ENCODE results near the gene LDLRAD3.

LDLRAD3 gene

GRCh38 chr11:36192425-36193289, 248.8 kb downstream of the LDLRAD3 start:
- Histone ChIP-seq H3K79me2 (ENCODE audit: insufficient read depth, low read length) (no peaks in the 10 kb centered on the region), H3K4me3 (ENCODE audit: low read depth in 1 of 2, low read length in 2 of 2) (no peak overlapping the region), H3K4me1 (ENCODE audit: insufficient read depth, low read length) (no peaks in the 10 kb centered on the region), H4K20me1 (ENCODE audit: insufficient read depth, low read length) (no peaks in the 10 kb centered on the region), H3K27ac (ENCODE audit: low read length) (no peak overlapping the region), H3K4me2 (ENCODE audit: insufficient read depth, low read length) (no peak overlapping the region), H2AFZ (ENCODE audit: low read depth, low read length) (no peak overlapping the region), H3K36me3 (ENCODE audit: insufficient read depth, low read length) (no peaks in the 10 kb centered on the region), H3K9ac (ENCODE audit: low read depth, low read length) (no peak overlapping the region), H3K9me3 (ENCODE audit: insufficient read depth, low read length, severe bottlenecking) (no peaks in the 10 kb centered on the region), H3K27me3 (ENCODE audit: insufficient read depth, low read length, poor library complexity) (no peaks in the 10 kb centered on the region)
- DNase-seq (no peak), ATAC-seq (ENCODE audit: insufficient read depth, low read depth) (no peak)
- TF ChIP-seq EZH2 (IDR thresholded peaks at IDR 0.05; ENCODE audit: borderline replicate concordance, low read depth, low read length, severe bottlenecking): no peak
- TF ChIP-seq, protein P1, sequence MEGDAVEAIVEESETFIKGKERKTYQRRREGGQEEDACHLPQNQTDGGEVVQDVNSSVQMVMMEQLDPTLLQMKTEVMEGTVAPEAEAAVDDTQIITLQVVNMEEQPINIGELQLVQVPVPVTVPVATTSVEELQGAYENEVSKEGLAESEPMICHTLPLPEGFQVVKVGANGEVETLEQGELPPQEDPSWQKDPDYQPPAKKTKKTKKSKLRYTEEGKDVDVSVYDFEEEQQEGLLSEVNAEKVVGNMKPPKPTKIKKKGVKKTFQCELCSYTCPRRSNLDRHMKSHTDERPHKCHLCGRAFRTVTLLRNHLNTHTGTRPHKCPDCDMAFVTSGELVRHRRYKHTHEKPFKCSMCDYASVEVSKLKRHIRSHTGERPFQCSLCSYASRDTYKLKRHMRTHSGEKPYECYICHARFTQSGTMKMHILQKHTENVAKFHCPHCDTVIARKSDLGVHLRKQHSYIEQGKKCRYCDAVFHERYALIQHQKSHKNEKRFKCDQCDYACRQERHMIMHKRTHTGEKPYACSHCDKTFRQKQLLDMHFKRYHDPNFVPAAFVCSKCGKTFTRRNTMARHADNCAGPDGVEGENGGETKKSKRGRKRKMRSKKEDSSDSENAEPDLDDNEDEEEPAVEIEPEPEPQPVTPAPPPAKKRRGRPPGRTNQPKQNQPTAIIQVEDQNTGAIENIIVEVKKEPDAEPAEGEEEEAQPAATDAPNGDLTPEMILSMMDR (IDR thresholded peaks at IDR 0.05; ENCODE audit: borderline replicate concordance, extremely low read depth, low read length, poor library complexity, severe bottlenecking): no peak

DNA sequence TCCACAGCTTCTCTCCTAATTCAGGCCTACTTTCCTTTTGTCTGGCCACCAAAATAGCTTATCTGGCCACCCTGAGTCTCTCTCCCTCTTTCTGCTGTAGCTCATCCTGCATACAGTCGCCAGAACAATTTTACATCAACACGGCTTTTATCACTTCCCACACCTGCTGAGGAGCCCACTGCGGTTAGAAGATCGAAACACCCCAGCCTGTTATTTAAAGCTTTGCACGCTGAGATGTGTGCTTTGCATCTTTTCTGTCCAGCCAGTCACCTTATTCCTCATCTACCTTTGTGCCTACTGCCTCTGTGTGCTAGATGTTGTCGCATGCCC, 249.4 kb downstream of the LDLRAD3 start:
- Histone ChIP-seq H2AFZ (ENCODE audit: low read depth, low read length) (no peak overlapping the region), H3K4me1 (ENCODE audit: insufficient read depth, low read length) (no peaks in the 10 kb centered on the region), H3K4me3 (ENCODE audit: low read depth in 1 of 2, low read length in 2 of 2) (no peak overlapping the region), H3K79me2 (ENCODE audit: insufficient read depth, low read length) (no peaks in the 10 kb centered on the region), H3K9me3 (ENCODE audit: insufficient read depth, low read length, severe bottlenecking) (no peaks in the 10 kb centered on the region), H3K9ac (ENCODE audit: low read depth, low read length) (no peak overlapping the region), H3K36me3 (ENCODE audit: insufficient read depth, low read length) (no peaks in the 10 kb centered on the region), H3K27me3 (ENCODE audit: insufficient read depth, low read length, poor library complexity) (no peaks in the 10 kb centered on the region), H3K27ac (ENCODE audit: low read length) (no peak overlapping the region), H4K20me1 (ENCODE audit: insufficient read depth, low read length) (no peaks in the 10 kb centered on the region), H3K4me2 (ENCODE audit: insufficient read depth, low read length) (no peak overlapping the region)
- DNase-seq (no peak), ATAC-seq (ENCODE audit: insufficient read depth, low read depth) (no peak)
- no peak for TF ChIP-seq EZH2 (IDR thresholded peaks at IDR 0.05; ENCODE audit: borderline replicate concordance, low read depth, low read length, severe bottlenecking)
- TF ChIP-seq, protein P1 (IDR thresholded peaks at IDR 0.05; ENCODE audit: borderline replicate concordance, extremely low read depth, low read length, poor library complexity, severe bottlenecking): no peak

DNA sequence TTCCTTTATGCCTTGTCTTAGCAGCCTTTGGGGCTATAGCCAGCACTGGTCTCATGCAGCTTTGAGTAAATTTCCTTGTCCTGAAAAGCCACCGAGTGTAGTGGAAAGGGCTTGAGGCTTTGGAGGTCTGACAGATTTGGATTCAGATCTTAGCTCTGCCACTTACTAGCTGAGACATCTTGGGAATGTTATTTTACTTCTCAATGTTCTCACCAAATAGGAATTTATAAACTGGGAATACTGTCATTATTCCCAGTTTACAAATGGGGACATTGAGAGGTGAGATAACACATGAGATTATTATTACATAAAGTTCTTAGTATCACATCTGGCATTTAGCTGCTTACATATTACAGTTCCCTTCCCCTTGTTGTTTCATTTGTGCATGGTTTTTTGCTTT, 249.9 kb downstream of the LDLRAD3 start:
- Histone ChIP-seq H3K27me3 (ENCODE audit: insufficient read depth, low read length, poor library complexity) (no peaks in the 10 kb centered on the region), H3K9ac (ENCODE audit: low read depth, low read length) (no peak overlapping the region), H3K4me1 (ENCODE audit: insufficient read depth, low read length) (no peaks in the 10 kb centered on the region), H3K79me2 (ENCODE audit: insufficient read depth, low read length) (no peaks in the 10 kb centered on the region), H3K4me2 (ENCODE audit: insufficient read depth, low read length) (no peak overlapping the region), H3K36me3 (ENCODE audit: insufficient read depth, low read length) (no peaks in the 10 kb centered on the region), H3K4me3 (ENCODE audit: low read depth in 1 of 2, low read length in 2 of 2) (no peak overlapping the region), H3K27ac (ENCODE audit: low read length) (no peak overlapping the region), H3K9me3 (ENCODE audit: insufficient read depth, low read length, severe bottlenecking) (no peaks in the 10 kb centered on the region), H2AFZ (ENCODE audit: low read depth, low read length) (no peak overlapping the region), H4K20me1 (ENCODE audit: insufficient read depth, low read length) (no peaks in the 10 kb centered on the region)
- ATAC-seq (ENCODE audit: insufficient read depth, low read depth) (no peak), DNase-seq (no peak)
- TF ChIP-seq, protein P1 (IDR thresholded peaks at IDR 0.05; ENCODE audit: borderline replicate concordance, extremely low read depth, low read length, poor library complexity, severe bottlenecking): no peak
- TF ChIP-seq EZH2 (IDR thresholded peaks at IDR 0.05; ENCODE audit: borderline replicate concordance, low read depth, low read length, severe bottlenecking): no peak

All from DND-41 (cell line).